ENCODE results near the gene MYO9B.
"Not testable (repeated sequence)": the region's sequence is repeated elsewhere in the genome, so short reads cannot be mapped to it uniquely, and the experiment has no call there.

The MYO9B gene

DNA sequence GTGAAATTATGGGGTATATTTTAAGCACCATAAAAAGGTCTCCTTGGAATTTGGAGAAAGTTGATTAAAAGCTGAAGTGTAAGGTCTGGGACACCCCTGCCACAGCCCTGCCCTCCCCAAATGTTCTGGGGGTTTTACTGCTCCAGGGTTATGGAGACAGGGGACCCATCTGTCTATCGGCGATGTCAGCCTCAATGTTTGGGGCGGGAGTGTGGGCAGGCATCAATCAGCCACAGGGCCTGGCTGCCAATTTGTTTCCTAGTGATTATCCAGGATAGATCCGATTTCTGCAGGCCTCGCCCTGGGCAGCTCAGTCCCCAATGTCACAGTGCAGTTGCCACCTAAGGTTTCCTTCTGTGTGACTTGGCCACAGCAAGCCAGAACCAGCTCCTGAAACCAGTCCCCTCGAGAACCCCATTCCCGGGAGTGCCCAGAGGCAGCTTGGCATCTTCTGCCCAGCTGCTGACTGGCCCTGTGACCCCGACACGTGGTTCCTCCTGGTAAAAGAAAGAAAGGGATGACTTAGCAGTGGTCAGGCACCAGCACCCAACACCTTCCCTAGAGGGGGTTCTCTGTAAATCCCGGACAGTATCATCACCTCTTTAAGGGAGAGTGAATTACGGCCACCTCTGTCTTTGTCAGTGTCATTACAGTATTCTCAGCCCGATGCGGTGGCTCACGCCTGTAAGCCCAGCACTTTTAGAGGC, 41.6 kb downstream of the MYO9B start:
- no peak for DNase-seq

GRCh38 chr19:17118957-17119356, 43.4 kb downstream of the MYO9B start:
- DNase-seq: no peak

GRCh38 chr19:17121736-17122293, 46.2 kb downstream of the MYO9B start:
- no peak for DNase-seq

- no peak for DNase-seq
These were observed 47.5 kb downstream of the MYO9B start for GRCh38 chr19:17123041-17123440.

- DNase-seq: no peak
These were observed 48.4 kb downstream of the MYO9B start for GRCh38 chr19:17124025-17124424.

- DNase-seq: no peak
These were observed 49.6 kb downstream of the MYO9B start for GRCh38 chr19:17125062-17125727.

DNA sequence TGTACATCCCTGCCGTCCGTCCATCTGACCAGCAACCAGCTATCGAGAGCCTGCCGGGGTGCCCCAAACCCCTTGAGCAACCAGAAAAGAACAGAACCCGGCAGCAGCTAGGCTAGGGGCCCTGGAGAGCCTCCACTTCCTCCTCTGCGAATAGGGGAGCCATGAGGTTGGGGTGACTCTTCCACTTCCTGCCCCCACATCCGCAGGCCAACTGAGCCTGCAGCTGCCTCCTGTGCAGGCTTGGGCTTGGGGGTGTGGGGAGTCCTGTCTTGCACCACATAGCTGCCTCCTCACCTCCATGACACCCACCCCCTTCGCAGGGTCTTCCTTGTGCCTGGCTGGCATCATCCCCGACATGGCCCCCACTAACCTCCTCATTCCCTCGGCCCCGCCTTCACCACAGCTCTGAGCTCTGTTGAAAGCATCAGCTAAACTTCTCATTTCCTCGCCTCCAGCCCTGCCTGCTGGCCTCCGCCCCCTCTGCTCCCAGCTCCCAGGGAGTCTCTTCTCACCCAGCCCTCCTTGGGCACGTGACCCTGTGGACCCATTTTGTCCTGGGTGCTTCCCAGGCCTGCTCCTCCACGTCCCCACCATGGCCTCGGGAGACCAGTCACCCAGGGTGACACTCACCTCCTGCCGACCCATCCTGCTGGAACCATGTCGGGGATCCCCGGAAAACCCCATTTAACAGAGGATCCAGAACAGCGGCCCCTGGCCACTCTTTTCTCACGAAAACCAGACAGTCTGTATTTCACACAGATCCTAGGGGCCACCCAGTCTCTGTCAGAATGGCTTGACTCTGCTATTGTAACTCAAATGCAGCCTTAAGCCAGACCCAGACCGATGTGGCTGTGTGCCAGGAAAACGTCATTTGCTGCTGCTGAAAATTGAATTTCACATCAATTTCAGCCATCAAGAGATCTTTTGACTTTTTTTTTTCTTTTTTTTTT, 50.4 kb downstream of the MYO9B start:
- DNase-seq: peak; percentile 38

- no peak for DNase-seq
These were observed 52.1 kb downstream of the MYO9B start for GRCh38 chr19:17127671-17128070.

DNA sequence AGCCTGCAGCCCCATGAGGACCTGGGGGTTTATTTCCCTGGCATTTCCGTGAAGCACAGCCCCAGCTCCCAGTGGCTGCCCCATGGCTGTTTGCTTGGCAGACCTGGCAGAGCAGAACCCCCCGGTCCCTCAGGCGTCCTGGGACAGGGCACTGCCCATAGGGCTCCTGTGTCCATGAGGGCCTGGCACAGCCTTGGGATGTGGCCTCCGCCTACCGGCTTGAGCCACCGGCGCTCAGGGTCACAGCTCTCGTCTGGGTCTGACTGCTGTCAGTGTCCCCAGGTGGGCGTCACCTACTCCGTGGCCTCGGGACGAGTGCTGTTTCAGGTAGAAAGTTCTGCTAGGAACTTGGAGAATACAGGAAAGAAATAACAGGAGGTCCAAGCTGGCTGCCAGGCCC, 52.8 kb downstream of the MYO9B start:
- DNase-seq: no peak

- DNase-seq: no peak
These were observed 53.2 kb downstream of the MYO9B start for GRCh38 chr19:17128820-17129219.

DNA sequence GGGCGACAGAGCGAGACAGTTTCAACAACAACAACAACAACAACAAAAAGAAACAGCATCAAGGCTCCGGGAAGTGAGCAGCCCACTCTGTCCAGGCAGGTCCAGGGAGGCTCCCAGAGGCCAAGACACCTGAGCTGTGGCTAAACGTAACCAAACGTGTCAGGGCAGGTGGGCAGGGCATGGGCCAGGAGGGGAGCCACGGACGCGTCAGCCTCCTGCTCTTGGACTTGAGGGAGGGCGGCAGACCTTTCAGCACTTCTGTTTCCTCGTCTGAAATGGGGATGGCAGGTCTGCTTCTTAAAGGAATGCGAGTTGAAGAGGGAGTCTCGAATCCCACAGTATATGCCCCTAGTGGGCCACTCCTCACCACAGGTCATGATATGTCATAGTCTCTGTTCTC, 53.8 kb downstream of the MYO9B start:
- DNase-seq: no peak

GRCh38 chr19:17135001-17135853, 59.6 kb downstream of the MYO9B start:
- DNase-seq: no peak

DNA sequence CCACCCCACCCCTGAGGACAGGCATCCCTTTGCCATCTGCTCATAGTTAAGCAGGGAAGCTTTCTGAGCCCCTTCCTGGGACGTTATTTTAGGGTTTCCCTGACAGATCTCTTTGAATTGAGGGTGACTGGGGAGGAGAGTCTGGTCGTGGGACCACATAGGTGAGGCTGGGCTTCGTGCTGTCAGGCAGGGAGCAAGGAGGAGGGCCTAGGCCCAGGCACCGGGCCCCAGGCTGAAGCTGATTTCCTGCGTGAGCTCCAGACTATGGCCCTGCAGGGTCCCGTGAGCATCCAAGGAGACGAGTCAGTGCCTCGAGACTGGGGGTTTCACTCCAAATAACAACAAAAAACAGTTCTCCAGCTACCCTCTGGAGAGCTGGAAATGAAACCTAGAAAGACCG, 60.4 kb downstream of the MYO9B start:
- no peak for DNase-seq

DNA sequence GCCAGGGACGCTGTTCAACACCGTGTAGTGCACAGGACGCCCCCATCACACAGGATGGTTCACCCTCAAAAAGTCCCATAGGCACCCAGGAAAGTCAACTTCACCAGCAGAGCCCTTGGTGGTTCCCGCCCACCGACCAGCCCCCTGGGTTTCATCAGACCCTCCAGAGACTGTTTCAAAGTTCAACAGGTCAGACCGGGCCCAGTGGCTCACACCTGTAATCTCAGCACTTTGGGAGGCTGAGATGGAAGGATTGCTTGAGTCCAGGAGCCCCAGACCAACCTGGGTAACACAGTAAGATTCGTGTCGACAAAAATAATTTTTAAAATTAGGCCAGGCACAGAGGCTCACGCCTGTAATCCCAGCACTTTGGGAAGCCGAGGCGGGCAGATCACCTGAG, 61.0 kb downstream of the MYO9B start:
- DNase-seq: no peak

GRCh38 chr19:17137417-17137816, 61.8 kb downstream of the MYO9B start:
- no peak for DNase-seq

- not testable (repeated sequence) for DNase-seq
These were observed 62.7 kb downstream of the MYO9B start for GRCh38 chr19:17138052-17138846.

- no peak for DNase-seq
These were observed 63.5 kb downstream of the MYO9B start for GRCh38 chr19:17138937-17139598.

GRCh38 chr19:17144771-17145170, 69.2 kb downstream of the MYO9B start:
- not testable (repeated sequence) for DNase-seq

DNA sequence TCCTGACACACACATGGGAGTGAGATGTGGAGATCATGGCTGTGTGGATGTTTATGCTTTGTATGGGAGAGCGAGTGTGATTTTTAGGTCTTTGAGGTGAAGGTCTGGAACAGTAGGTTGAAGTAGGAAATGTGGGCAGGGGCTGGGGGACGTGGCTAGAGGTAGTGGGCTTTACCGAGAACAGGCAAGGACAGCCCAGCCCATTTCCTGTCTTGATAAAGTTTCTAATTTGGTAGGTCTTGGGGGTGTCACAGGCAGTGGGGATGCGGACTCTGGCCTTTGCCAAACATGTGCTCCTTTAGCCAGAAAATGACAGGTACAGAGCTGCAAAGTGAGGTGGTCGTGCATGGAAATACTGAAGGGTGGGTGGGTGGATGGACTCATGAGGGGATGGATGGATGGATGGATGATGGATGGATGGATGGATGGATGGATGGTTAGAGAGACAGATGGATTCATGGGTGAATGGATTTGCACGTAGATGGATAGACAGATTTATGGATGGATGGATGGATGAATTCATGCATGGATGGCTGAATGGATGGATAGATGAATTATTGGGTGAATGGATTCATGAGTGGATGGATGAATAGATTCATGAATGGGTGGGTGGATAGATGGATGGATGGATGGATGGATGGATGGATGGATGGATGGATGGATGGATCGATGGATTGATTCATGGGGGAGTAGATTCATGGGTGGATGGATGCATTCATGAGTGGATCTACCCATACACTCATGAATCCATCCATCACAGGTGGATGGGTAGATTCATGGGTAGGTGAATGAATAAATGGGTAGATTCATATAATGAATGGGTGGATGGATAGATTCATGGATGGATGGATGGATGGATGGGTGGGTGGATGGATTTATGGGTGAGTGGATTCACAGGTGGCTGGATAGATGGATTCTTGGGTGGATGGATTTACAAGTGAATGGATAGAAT, 70.2 kb downstream of the MYO9B start:
- no peak for DNase-seq

DNA sequence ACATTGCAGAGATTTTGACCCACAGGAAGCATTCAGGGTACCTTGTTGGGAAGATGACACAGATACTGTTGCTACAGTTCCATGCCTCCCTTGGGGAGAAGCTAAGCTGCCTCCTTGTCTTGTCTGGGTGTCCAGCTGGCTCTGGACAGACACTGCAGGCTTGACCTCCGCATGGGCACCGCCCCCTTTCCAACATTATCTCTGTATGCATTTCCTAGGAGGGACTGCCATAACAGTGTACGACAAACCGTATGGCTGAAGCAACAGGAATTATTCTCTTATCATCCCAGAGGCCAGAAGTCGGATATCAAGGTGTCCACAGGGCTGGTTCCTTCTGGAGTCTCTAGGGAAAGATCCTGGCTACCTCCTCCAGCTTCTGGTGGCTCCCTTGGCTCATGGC, 72.6 kb downstream of the MYO9B start:
- DNase-seq: no peak
